Dermis microvascular lymphatic vessel endothelial cell (primary cell): ENCODE data around the gene GORASP2. TPM values are rescaled to one million over a fixed set of nuclear protein-coding genes. Genes with fewer than 3 reads are reported as not detected.
A peak's percentile ranks its signal among the peaks of the same experiment; 100 is the strongest.

Experiments used
- DNase-seq, 2 donors: peaks; one replicate each; pipeline versions ENCODE4 v3.0.0 to v3.0.0-alpha.2; 2010; ENCODE audit warnings: low read depth in 2 of 2
- total RNA-seq: library from RNA; depleted of rRNA; stranded (reverse); fragments of >200 nt; gene quantifications from 2 replicates; pipeline ENCODE4 v1.2.1, GENCODE V29; 2014

The GORASP2 gene
- total RNA-seq, 1 donor from 2014 or later, result 22.3 TPM

GRCh38 chr2:170965446-170966225 is 36.6 kb downstream of the GORASP2 start:
- no peak for DNase-seq

GRCh38 chr2:170966648-170967396 is 37.8 kb downstream of the GORASP2 start:
- DNase-seq, result no peak

- no peak for DNase-seq
Observed at GRCh38 chr2:170967553-170967952, 38.5 kb downstream of the GORASP2 start.

DNA sequence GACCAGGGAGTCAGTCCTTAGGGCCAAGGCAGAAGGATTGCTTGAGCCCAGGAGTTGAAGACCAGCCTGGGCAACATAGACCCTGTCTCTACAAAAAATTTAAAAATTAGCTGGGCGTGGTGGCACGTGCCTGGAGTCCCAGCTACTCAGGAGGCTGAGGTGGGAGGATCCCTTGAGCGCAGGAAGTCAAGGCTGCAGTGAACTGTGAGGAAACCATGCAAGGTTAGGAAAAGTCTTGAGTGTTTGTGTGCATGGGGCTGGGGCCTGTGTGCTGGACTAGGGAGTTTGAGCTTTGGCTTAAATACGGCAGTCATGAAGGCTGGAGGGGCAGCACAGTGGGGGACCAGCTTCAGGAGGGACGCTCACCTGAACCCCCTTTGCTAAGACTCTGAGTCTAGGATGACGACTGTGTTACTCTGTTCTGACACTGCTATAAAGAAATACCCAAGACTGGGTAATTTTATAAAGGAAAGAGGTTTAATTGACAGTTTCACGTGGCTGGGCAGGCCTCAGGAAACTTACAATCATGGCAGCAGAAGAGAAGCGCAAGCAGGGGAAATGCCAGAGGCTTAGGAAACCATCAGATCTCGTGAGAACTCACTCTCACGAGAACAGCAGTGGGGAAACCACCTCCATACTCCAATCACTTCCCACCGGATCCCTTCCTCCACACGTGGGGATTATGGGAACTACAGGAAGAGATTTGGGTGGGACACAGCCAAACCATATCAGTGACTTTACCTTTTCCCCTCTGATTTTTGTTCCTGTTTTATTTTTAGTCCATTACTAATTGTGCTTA is 39.4 kb downstream of the GORASP2 start:
- no peak for DNase-seq

GRCh38 chr2:170969030-170969429 is 40.0 kb downstream of the GORASP2 start:
- no peak for DNase-seq

GRCh38 chr2:170969872-170970496 is 40.9 kb downstream of the GORASP2 start:
- peak in 1 of 2 donors; percentile 12 for DNase-seq

DNA sequence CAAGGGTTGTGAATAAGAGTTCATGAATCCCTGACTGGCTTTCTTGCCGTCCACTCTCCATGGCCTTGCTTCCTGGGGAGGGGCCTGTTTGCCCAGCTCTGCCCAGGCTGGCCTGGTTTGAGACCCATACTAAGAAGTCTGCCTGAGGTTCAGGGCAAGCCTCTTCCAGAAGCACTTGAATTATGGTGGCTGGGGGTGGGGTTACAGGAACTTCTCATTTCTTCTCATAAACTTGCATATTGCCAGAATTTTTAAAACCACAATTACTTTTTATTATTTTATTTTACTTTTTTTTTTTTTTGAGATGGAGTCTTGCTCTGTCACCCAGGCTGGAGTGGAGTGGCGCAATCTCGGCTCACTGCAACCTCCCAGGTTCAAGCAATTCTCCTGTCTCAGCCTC is 42.0 kb downstream of the GORASP2 start:
- DNase-seq, result no peak

DNA sequence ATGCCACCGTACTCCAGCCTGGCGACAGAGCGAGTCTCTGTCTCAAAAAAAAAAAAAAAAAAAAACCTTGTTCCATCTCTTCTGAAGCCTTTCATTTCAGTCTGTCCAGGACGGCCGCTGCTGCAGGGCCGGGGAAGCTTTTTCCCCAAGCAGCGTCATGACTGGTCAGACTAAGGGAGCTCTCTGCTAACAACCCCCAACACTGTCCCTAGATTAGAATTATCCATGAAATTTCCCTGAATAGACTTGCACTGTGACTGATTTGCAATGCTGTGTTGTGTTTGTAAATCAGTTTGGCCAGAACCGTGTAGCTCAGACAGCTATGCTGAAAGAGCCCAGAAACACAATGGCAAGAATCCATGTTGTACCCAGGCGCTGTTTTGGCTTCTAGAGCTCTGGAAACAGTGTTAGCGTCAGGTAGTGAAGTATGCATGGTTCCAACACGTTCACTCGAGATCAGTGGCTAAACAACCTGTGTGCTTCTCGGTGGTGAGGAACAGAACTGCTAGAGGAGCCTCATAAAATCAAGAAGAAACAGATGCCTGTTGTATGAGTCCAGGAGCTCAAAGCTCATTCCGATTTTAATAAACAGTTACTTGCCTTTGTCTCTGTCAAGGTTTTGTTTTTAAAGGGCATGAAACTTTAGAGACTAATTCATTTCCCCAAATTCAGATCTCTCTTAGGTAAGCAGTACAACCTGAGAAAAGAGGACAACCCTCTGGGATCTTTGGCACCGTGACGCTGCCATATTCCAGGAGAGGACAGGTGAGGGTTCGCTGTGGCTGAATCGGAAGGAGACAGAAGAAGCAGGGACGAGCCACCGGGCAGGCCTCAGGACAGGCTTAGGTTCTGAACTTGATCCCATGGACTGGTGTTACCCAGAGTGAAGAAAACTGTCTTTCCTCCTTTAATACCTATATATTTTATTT is 43.5 kb downstream of the GORASP2 start:
- DNase-seq, result no peak

DNA sequence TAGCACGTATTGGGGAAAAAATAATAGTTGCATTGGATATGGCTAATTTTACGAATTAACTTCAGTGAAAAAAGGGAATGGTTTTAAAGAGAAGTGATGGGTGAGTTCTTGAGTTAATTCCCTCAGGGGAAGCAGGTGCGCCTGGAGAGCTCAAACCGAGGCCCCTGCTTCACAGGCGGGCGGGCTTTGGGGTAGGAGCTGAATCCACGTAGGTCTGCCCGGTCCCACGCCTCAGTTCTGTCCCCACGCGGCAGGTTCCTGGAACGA is 44.1 kb downstream of the GORASP2 start:
- no peak for DNase-seq

DNA sequence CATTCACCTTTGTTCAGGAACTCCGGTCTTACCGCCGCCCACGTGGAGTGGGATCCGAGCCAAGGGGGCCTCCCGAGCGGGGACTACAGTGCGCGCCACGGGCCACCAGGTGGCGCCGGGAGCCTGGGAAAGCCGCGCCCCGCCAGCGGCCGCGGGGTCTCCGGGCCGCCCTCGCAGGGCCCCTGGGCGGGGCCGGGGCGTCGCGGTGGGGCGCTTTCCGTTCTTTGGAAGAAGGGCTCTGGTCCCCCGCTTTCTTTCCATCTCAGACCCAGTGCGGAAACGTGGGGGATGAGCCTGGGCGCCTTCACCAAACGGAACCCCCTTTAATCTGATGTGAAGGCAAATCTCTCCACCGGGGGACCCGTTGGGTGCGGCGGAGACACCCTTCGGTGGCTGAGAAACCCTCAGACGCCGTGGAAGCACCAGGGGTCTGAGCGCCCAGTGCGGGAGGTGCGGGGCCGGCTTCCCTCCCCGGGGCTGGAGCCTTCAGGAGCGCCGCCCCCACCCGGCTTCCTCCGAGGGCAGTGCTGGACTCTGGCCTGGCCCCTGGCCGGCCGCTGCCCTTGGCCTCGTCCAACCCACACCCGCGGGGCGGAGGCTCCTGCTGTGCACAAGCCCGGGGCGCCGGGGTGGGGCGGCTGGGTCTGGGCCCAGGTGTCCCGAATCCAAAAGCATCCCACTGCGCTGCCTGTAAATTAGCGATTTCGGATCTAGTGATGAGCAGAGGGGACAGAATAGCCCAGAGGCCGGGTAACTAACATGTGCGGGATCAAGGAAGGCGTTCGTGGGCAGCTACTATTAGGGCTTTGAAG is 44.6 kb downstream of the GORASP2 start:
- peak; percentile 67 to 87 for DNase-seq

- DNase-seq, result peak in 1 of 2 donors; percentile 17
Observed at GRCh38 chr2:170974304-170974993, 45.4 kb downstream of the GORASP2 start.

DNA sequence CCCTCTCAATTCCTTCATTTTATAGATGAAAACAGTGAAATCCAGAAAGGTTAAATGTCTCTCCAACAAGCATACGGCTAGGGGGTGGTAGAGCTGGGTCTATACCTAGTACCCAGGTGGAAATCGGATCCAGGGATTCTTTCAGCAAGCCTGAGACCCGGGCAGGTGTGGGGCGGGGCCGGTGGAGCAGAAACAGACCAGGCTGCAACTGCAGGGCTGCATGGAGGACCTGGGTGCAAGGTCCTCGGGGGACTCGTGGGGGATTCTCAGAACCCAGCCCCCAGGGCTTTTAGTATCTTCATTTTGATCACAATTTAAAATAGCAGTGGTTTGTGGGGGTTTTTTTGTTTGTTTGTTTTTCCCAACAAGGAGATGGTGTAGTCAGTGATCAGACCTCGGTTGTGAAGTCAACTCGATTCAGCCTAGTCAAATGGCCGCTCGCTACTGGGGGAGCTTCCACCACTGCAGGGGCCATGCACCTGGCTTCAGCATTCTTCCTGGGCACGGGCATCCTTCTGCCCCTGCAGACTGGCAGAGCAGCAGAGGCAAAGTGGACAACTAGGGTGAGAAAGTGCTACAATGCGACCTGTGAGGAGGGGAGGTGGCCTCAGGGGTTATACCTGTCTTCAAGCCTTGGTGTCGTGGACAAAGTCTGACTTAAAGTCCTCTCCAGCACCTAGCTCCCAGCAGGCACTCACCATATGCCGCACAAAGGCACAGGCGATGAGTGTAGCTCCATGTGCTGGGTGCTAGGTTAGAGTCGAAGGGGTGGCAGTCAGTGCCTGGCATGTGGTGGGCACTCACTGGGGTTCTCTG is 46.3 kb downstream of the GORASP2 start:
- DNase-seq, result no peak

- no peak for DNase-seq
Observed at GRCh38 chr2:170975943-170976270, 46.9 kb downstream of the GORASP2 start.

DNA sequence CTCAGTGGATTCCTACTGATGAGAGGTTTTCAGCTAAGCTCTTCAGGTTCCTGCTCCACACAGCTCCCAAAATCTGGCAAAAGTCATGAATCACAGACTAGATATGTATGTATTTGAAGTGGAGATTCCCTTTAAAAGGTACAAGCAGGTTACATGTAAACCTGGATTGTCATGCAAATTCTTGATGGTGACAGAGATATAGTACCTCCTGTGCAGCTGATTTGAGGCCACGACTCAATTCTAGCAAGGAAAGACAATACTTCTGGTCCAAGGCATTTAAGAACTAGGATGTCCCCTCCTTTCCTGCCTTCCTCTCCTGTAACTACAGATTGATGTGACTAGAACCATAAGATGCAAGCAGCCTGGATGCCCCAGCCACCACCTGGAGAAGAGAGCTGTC is 55.0 kb downstream of the GORASP2 start:
- DNase-seq, result no peak

GRCh38 chr2:170985407-170985806 is 56.4 kb downstream of the GORASP2 start:
- no peak for DNase-seq

GRCh38 chr2:170986566-170987258 is 57.7 kb downstream of the GORASP2 start:
- no peak for DNase-seq

DNA sequence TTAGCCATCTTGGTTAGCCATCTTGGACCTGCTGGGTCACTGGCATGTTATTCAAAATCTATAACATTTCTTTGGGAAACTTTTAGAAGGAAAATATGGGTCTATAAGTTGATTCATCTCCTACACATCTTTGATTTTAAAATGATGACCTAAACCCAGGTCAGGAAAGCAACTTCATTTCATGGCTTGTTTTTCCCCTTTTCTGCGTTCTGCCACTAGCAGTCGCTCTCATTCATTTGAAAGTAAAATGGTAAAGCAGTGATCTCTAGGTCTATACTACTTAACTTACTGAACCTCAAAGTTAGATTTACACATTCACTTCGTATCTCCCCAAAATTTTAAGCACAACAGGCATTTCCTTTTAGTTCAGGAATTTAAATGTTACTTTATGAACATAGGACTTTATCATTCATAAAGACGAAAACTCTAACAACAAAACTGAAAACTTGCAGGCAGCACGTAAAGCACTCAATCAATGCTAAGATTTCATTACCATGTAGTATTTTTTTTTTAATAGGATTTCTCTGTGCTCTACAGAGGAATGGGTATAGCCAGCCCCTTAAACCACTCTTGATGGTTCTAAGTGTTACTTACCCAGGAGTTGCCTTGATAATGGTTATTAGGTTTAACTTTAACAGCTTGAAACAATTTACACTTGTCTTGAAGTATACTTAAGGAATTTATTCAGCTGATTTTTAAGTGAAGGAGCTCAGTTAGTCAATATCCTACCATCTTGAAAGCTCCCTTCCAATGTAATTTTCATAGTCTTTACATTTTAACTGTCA is 62.5 kb downstream of the GORASP2 start:
- no peak for DNase-seq
